H1 (cell line): Measurements from ENCODE around the gene CTNND2. TPM values are rescaled to one million over a fixed set of nuclear protein-coding genes. Genes with fewer than 3 reads are reported as not detected.

Source experiments
- CEBPB ChIP-seq: IDR thresholded peaks from 2 replicates; pipeline ENCODE4 v1.6.1; 2012; ENCODE audit warnings: low read depth, low read length
- EZH2 ChIP-seq: fragments of 200-600 bp; sonication (generic); IDR thresholded peaks from 2 replicates; pipeline ENCODE4 v1.7.1; 2012; ENCODE audit warnings: low read depth, mild to moderate bottlenecking, moderate library complexity, low read length, inconsistent platforms; ENCODE audit not compliant: severe bottlenecking
- polyA plus RNA-seq, 7 experiments: library from polyadenylated mRNA; depleted of rRNA in 3 of 7; stranded (reverse) in 5 of 7; unstranded in 2 of 7; fragments of >200 nt in 5 of 7; fragments of 200-250 nt in 2 of 7; gene quantifications; 1 replicate in 5 of 7; 2 replicates in 1 of 7; 4 replicates in 1 of 7; pipeline versions ENCODE4 v1.2.1 to v1.2.3, GENCODE V29; 2011 to 2013; ENCODE audit warnings: missing spikeins in 2 of 7, mixed read lengths in 2 of 7
- total RNA-seq: library from RNA; stranded (reverse); fragmentation: NEBNext Ultra II Directional; extraction: Animal tissue kit (Norgen Biotek cat#: 25700); gene quantifications from 2 replicates; pipeline ENCODE4 v1.2.1, GENCODE V29; 2021

The CTNND2 gene
- total and polyA plus RNA-seq, 2 of the 8 experiments (the other 6 are each of a cell fraction or from before 2014, with no cell fraction given) = 7.4 to 14.2 TPM

GRCh38 chr5:11596657-11597071 is 307.6 kb downstream of the CTNND2 start (continued):
- no peak for TF ChIP-seq EZH2
- no peak for TF ChIP-seq CEBPB
